Small intestine (tissue), 7 donors: ENCODE data around the gene ATP2A2. TPM values are rescaled to one million over a fixed set of nuclear protein-coding genes. Genes with fewer than 3 reads are reported as not detected.
A peak's percentile ranks its signal among the peaks of the same experiment; 100 is the strongest.

ENCODE experiments used
- DNase-seq, 2 donors: peaks; one replicate each; pipeline versions ENCODE4 v3.0.0 to v3.0.0-alpha.2; 2013
- FAIRE-seq: peaks from 2 replicates; lab custom pipeline; 2012; peaks lifted over from hg19 to GRCh38; lab: Jason Lieb, UNC
- H3K27ac ChIP-seq, 3 donors: one replicate each; pipeline ENCODE4 v1.5.1; 2013; ENCODE audit warnings: low read length in 2 of 3, mild to moderate bottlenecking in 2 of 3, control low read depth in 1 of 3, inconsistent platforms in 1 of 3, low read depth in 1 of 3, moderate library complexity in 1 of 3
- H3K27me3 ChIP-seq, 3 donors: one replicate each; pipeline ENCODE4 v1.6.1; 2013; ENCODE audit warnings: low read length in 3 of 3, inconsistent platforms in 1 of 3; ENCODE audit not compliant: control insufficient read depth in 3 of 3, insufficient read depth in 3 of 3
- H3K36me3 ChIP-seq, 3 donors: one replicate each; pipeline ENCODE4 v1.6.1; 2013; ENCODE audit warnings: low read length in 3 of 3, inconsistent platforms in 1 of 3, low read depth in 1 of 3, mild to moderate bottlenecking in 1 of 3, moderate library complexity in 1 of 3; ENCODE audit not compliant: control insufficient read depth in 3 of 3, insufficient read depth in 2 of 3
- H3K4me1 ChIP-seq, 3 donors: one replicate each; pipeline ENCODE4 v1.6.1; 2013; ENCODE audit warnings: low read length in 2 of 3, inconsistent platforms in 1 of 3, low read depth in 1 of 3, mild to moderate bottlenecking in 1 of 3, moderate library complexity in 1 of 3; ENCODE audit not compliant: control insufficient read depth in 3 of 3, insufficient read depth in 2 of 3
- H3K4me3 ChIP-seq, 3 donors: one replicate each; pipeline ENCODE4 v1.5.1; 2013; ENCODE audit warnings: low read length in 3 of 3, control low read depth in 1 of 3, inconsistent platforms in 1 of 3, low read depth in 1 of 3, mild to moderate bottlenecking in 1 of 3, moderate library complexity in 1 of 3
- H3K9me3 ChIP-seq, 2 donors: one replicate each; pipeline ENCODE4 v1.6.1; 2013; ENCODE audit warnings: low read depth in 1 of 2, low read length in 1 of 2; ENCODE audit not compliant: control insufficient read depth in 2 of 2, insufficient read depth in 1 of 2
- WGBS, 3 donors: extraction: QIAGEN DNeasy Blood & Tissue Kit; methylation state at CpG; one replicate each; pipeline ENCODE4 v1.1.7; 2013; 5-methylcytosine and 5-hydroxymethylcytosine counted together
- polyA plus RNA-seq, 4 donors: library from polyadenylated mRNA; stranded (reverse) in 3 of 4; unstranded in 1 of 4; fragments of 200-250 nt in 3 of 4; fragments of 120-200 nt in 1 of 4; gene quantifications; one replicate each; pipeline versions ENCODE4 v1.2.1 to v1.2.3, GENCODE V29; 2013
- donor health status: healthy with polysubstance abuse.
- donor health status: control.
- donor health status: control.
- donor health status: Bipolar disorder and iron deficiency.
- donor health status: healthy.

ATP2A2 gene
- polyA plus RNA-seq, 4 donors: 14.8 to 134 (median 61.2) TPM

- Histone ChIP-seq H3K4me3 (peak overlapping the region; percentile 74 to 82 (median 74)), H3K27ac (peak overlapping the region; percentile 78 to 99 (median 86))
- no peak for FAIRE-seq
Observed at GRCh38 chr12:110279566-110280375, 1.3 kb upstream of the ATP2A2 start.

GRCh38 chr12:110280392-110280778, 662 bp upstream of the ATP2A2 start:
- H3K27me3 ChIP-seq: no peaks in the 10 kb centered on the region
- FAIRE-seq (no peak), DNase-seq (peak in 1 of 2 donors; percentile 67)
- H3K4me3 ChIP-seq: peak overlapping the region; percentile 74 to 82 (median 74)
- H3K36me3 ChIP-seq: no peaks in the 10 kb centered on the region
- WGBS, 3 donors: 0 to 3% (median 1%) methylated on average over 18 of the region's 18 CpGs
- H3K9me3 ChIP-seq: no peaks in the 10 kb centered on the region
- H3K27ac ChIP-seq: peak overlapping the region; percentile 78 to 99 (median 86)
- H3K4me1 ChIP-seq: peaks cover 0 to 13% (median 8%) of the 10 kb centered on the region in 3 donors

More at GRCh38 chr12:110279566-110280375, 1.3 kb upstream of the ATP2A2 start:
- no peaks in the 10 kb centered on the region for H3K27me3 ChIP-seq
- H3K9me3 ChIP-seq: no peaks in the 10 kb centered on the region
- peaks cover 0 to 11% (median 6%) of the 10 kb centered on the region in 3 donors for H3K4me1 ChIP-seq
- no peak for DNase-seq
- whole genome bisulfite sequencing, 3 donors: 33 to 67% (median 53%) methylated on average over 14 of the region's 14 CpGs
- no peaks in the 10 kb centered on the region for H3K36me3 ChIP-seq

GRCh38 chr12:110281549-110282299, 677 bp downstream of the ATP2A2 start:
- H3K4me3 ChIP-seq: peak overlapping the region; percentile 74 to 81 (median 76)
- peaks cover 0 to 4% (median 0%) of the 10 kb centered on the region in 3 donors for H3K36me3 ChIP-seq
- peaks cover 0 to 15% (median 12%) of the 10 kb centered on the region in 3 donors for H3K4me1 ChIP-seq
- FAIRE-seq (no peak), DNase-seq (peak; percentile 49 to 74)
- 0% methylated on average over 48 to 82 of the region's 82 CpGs for WGBS, 3 donors
- H3K27me3 ChIP-seq: no peaks in the 10 kb centered on the region
- H3K27ac ChIP-seq: peak overlapping the region; percentile 88 to 95 (median 90)
- no peaks in the 10 kb centered on the region for H3K9me3 ChIP-seq

GRCh38 chr12:110282300-110282860, 1.3 kb downstream of the ATP2A2 start:
- DNase-seq (peak in 1 of 2 donors; percentile 66), FAIRE-seq (no peak)
- Histone ChIP-seq H3K27ac (peak overlapping the region in 2 of 3 donors; percentile 88 to 90), H3K4me3 (peak overlapping the region; percentile 74 to 81 (median 76)), H3K27me3 (no peaks in the 10 kb centered on the region), H3K9me3 (no peaks in the 10 kb centered on the region), H3K36me3 (peaks cover 0 to 7% (median 0%) of the 10 kb centered on the region in 3 donors), H3K4me1 (peaks cover 0 to 15% (median 12%) of the 10 kb centered on the region in 3 donors)
- 0 to 2% (median 1%) methylated on average over 8 of the region's 8 CpGs for WGBS, 3 donors

- Histone ChIP-seq H3K36me3 (peaks cover 0 to 15% (median 2%) of the 10 kb centered on the region in 3 donors), H3K4me3 (peak overlapping the region in 2 of 3 donors; percentile 74 to 76), H3K9me3 (no peaks in the 10 kb centered on the region), H3K27me3 (no peaks in the 10 kb centered on the region), H3K27ac (peak overlapping the region in 2 of 3 donors; percentile 39 to 88), H3K4me1 (peaks cover 2 to 15% (median 12%) of the 10 kb centered on the region in 3 donors)
- FAIRE-seq (no peak), DNase-seq (peak in 1 of 2 donors; percentile 31)
- 5 to 11% (median 5%) methylated on average over 7 of the region's 7 CpGs for WGBS, 3 donors
Observed at GRCh38 chr12:110282956-110283817, 2.1 kb downstream of the ATP2A2 start.

GRCh38 chr12:110284597-110284996, 3.5 kb downstream of the ATP2A2 start:
- H3K4me1 ChIP-seq: peaks cover 2 to 16% (median 14%) of the 10 kb centered on the region in 3 donors
- no peaks in the 10 kb centered on the region for H3K27me3 ChIP-seq
- H3K27ac ChIP-seq: no peak overlapping the region
- DNase-seq: no peak
- H3K9me3 ChIP-seq: no peaks in the 10 kb centered on the region
- H3K4me3 ChIP-seq: peak overlapping the region in 1 of 3 donors; percentile 74
- peaks cover 0 to 17% (median 2%) of the 10 kb centered on the region in 3 donors for H3K36me3 ChIP-seq
- no peak for FAIRE-seq

GRCh38 chr12:110286623-110287022, 5.6 kb downstream of the ATP2A2 start:
- Histone ChIP-seq H3K27ac (peak overlapping the region in 1 of 3 donors; percentile 58), H3K9me3 (no peaks in the 10 kb centered on the region), H3K4me3 (no peak overlapping the region), H3K4me1 (peaks cover 2 to 14% (median 7%) of the 10 kb centered on the region in 3 donors), H3K27me3 (no peaks in the 10 kb centered on the region), H3K36me3 (peaks cover 2 to 32% (median 2%) of the 10 kb centered on the region in 3 donors)
- 25 to 36% (median 31%) methylated on average over 7 of the region's 7 CpGs for WGBS, 3 donors
- FAIRE-seq: no peak
- DNase-seq: no peak
